ENCODE data around the gene SEZ6.
"Not testable (repeated sequence)": the region's sequence is repeated elsewhere in the genome, so short reads cannot be mapped to it uniquely, and the experiment has no call there.

Gene SEZ6

DNA sequence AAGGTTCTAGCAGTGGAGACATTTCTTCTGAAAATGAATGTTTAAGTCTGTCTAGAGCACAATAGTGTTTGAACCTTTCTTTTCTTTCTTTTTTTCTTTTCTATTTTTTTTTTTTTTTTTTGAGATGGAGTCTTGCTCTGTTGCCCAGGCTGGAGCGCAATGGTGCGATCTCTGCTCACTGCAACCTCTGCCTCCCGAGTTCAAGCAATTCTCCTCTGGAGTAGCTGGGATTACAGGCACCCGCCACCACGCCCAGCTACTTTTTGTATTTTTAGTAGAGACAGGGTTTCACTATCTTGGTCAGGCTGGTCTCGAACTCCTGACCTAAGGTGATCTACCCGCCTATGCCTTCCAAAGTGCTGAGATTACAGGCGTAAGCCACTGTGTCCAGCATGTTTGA, 71.3 kb downstream of the SEZ6 start:
- DNase-seq (ENCODE audit: low read depth): not testable (repeated sequence)

DNA sequence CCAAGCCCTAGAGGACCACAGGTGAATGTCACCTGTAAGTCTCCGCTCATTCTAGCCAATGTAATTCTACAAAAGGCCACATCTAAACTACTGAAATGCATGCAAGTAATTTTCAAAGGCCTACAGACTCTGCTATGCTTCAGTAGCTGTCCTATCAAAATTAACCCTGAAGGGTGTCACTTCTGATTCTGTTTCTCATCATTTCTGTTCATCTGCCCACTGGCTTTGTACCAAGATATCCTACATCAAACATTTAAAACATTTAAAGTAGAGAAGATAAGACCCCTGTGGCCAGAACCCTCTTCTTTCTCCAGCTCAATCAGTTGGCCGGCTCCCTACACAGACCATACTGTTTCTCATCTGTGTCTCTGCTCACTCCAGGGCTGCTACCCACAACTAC, 76.0 kb downstream of the SEZ6 start:
- DNase-seq (ENCODE audit: low read depth): no peak

DNA sequence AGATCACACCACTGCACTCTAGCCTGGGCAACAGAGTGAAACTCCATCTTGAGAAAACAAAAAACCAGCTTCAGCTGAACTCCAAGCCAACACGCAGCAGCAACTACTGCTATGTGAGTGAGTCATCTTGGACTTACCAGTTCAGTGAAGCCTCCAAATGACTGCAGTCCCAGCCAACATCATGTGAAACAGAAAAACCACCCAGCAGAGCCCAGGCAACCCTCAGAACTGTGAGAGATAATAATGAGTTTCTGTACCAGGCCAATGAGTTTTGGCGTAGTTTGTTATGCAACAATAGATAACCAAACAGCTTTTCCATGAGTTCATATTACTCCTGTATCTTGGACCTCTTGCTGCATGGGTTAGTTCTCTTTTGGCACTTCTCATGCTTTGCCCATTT, 77.8 kb downstream of the SEZ6 start:
- DNase-seq (ENCODE audit: low read depth): no peak

DNA sequence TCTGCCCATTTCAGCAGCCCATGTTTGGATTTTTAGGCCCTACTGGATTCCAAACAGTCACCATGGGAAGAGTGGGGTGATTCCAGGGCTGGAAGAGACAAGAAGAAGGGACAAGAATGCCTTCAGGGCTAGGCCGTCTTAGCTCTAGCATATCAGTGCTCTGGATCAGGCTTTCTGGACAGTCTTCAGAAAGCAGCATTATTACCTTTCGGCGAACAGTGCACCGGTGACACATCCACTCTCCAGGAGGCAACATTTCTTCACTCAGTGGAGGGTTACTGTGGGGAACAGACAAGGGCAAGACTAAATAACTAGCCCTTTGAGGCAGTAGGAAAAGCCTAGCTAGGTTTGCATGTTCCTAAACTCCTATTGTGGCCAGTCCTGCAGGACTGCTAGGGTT, 79.0 kb downstream of the SEZ6 start:
- no peak for DNase-seq (ENCODE audit: low read depth)

DNA sequence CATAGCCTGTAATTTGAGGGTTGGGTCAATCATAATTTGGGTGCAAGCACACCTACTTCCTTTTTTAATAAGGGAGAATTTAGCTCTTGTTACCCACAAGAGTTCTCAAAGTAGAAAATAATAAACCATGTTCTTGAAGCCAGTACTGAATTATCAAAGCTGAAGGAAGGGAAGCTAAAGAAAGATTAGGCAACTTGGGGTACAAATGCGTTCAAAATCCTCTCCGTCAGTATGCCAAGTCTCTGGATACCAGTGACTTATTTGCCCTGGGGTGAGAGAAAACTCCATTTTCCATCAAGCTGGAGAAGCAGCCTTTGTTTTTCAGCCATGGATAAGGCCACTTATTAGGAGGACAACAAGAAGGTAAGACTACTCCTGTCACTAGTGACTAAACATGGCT, 79.5 kb downstream of the SEZ6 start:
- DNase-seq (ENCODE audit: low read depth): no peak

DNA sequence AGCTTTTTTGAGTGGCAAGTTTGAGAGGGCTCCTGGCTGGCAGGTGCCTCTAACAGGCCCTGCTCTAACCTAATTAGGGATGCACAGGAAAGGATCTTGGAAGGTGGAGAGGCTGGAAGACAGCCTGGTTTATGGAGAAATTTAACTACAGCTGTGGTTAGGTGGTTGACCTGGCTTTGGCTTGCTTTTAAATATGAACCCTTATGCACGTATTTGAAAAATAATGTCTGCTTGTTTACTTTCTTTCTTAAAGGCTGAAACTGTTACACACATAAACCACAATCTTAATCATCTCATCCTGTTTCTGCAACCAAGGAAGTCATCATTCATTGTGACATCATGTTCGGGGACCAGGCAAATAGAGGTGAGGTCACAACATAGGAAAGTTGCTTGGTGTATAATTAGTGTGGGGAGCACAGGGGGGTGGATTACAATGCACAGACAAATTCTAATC, 79.9 kb downstream of the SEZ6 start:
- DNase-seq (ENCODE audit: low read depth): peak; percentile 20

DNA sequence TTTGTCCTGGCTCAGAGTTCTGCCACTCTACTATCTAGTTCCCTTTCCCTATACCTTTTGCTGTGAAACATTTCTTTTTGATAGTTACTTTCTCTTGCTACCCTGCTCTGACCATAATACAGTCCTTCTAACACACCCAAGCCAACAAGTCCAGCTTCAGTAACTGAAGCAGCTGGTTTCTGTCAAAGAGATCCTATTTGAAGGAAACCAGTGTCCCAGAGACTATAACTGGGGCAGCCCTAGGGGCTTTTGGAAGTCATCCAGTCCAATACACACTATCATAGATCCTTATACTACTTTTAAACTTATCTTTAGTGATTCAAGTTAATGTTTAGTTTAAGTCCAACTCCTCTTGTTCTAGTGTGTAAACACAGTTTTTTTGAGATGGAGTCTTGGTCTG, 85.6 kb downstream of the SEZ6 start:
- no peak for DNase-seq (ENCODE audit: low read depth)

DNA sequence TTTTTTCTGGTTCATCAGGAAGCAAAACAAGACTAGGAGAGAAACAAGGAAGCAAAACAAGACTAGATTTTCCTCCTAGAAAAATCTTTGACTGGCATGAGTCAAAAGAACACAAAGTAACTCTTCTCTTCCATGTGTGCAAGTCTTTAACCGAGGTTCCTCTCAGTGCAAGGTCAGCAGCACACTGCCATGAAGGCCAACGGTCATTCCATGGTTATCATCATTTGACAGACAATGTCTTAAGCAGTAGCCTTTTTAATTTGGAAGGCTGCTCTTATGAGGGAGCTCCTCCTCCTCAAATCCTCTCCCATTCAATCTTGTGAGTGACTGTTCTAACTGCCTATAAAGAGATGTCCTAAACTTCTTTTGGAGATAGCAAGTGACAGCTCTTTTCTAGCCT, 87.5 kb downstream of the SEZ6 start:
- no peak for DNase-seq (ENCODE audit: low read depth)

DNA sequence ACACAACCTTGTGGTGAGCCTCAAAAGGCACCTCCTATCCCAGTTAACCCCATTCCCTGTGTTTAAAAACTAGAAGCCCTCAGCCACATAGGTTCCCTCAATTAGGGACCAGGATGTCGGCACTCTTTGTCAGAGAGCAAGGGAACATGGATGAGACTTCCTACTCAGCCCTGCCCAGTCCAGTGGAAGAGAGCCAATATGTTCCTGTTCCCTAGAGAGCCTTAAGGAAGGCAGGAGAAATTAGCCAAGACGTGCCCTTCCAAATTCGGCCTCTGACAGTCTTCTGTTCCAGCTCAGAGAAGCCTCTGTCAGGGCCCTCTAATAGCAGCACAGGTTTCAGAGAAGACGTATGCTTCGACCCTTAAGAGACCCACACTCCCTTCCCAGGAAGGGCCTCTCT, 88.4 kb downstream of the SEZ6 start:
- no peak for DNase-seq (ENCODE audit: low read depth)

DNA sequence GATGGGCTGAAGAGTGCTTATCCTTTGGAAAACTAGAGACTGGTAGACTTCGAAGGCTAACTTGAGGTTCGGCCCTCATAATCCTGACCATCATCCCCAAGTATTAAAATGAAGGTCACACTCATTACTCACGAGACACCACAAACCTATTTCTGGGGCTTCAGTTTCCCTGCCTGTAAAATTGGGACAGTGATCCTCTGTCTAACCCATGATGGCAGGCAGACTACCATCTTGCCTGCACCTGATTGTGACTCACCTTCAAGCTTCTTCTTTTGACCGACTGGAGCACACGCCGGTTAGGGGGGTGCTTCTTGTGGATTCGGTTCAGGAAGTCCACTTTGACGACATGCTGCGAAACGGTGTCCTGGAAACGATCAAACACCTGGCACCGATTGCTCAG, 88.8 kb downstream of the SEZ6 start:
- DNase-seq (ENCODE audit: low read depth): no peak

DNA sequence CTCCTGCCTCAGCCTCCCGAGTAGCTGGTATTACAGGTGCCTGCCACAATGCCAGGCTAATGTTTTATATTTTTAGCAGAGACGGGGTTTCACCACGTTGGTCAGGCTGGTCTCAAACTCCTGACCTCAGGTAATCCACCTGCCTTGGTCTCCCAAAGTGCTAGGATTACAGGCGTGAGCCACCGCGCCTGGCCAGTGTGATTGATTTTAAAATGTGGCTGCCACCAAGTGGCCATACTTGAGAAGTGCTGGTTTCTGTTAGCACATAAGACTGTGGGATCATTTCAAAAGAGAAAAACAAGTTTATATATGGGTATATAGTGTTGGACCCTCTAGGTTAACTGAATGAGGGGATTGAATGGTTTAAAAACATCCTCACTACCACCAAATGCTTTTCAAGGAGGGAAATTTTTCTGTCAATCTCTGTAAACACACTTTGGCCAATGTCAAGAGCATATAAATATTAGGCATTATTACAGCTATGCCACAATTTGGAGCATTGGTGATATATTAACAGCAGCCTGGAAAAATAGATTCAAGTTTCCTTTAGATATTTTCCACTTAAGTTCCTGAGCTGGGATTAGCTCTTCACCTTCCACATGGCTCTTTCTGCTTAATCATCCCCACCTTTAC, 89.4 kb downstream of the SEZ6 start:
- DNase-seq (ENCODE audit: low read depth): peak; percentile 30

DNA sequence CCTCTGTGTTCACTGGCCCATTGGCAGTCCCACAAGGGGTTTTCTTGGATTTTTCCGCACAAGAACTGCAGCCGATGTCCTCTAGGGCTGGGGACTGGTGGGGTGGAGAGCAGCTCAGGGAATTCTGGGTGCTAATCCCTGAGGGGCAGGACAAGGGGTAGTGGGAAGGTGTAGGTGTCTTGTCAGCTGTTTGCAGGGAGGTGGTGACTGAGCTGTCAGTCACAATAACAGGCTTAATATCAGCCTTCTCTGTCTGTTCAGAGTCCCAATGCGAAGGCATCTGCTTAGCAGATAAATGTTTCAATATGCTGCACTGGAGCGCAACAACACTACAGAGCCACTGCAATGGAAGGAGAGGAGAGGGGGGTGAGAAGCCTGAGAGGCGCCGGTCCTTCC, 92.9 kb downstream of the SEZ6 start:
- no peak for DNase-seq (ENCODE audit: low read depth)

DNA sequence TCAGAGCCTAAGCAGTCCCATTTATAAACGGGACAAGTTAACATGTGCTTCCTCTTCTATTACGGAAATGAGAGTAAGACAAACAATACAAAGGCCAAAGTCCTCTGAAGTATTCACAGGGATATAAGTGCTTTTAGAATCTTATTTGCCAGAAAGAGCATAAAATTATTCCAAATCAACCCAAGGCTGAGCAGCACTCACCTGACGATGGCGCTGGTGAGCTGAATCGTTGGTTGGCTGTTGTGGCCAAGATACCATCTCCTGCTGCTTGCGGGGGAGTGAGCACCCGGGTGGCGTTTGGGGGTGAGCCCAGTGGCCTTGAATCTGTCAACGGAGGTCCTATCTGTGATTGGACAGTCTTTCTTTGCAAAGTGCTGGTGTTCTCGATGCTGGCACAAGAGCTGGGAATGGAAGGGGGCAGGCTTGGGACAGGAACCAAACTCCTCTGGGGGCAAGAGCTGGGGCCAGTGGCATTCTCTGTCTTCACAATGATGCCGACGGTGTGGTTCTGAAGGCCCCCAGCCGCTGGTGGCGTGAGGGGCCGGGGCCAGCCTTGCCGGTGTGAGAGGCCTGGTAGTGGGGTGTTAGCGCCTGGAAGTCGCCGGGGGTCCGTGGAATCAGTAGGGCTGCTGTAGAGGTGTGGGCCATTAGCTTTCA, 93.4 kb downstream of the SEZ6 start:
- DNase-seq (ENCODE audit: low read depth): no peak

DNA sequence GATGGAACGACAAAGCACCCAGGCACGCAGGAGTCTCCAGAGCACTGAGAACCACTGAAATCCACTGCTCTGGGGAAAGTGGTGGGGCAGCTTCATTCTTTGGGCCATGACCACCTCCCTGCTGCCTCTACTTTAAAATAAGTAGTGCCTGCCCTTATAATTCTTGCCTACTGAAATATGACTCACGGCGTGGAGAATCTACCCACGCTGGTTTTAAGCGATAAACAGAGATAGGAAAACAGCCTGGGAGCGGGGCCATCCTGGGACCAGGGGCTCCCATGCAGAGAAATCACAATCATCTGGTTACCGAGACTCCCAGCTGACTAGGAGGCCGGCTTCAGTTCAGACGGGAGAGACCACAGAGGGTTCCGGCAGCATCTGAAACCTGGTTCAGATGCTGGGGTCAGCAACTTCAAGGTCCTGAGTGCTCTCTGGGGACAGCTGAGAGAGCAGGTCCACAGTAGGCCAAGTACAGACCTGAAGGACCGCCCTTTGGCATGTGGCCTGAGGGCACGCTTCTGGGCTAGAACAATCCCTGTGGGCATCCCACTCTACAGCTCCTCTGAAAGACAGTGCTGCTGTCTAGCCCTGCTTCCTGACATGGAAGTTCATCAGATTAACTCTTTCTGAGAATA, 94.3 kb downstream of the SEZ6 start:
- DNase-seq (ENCODE audit: low read depth): no peak

DNA sequence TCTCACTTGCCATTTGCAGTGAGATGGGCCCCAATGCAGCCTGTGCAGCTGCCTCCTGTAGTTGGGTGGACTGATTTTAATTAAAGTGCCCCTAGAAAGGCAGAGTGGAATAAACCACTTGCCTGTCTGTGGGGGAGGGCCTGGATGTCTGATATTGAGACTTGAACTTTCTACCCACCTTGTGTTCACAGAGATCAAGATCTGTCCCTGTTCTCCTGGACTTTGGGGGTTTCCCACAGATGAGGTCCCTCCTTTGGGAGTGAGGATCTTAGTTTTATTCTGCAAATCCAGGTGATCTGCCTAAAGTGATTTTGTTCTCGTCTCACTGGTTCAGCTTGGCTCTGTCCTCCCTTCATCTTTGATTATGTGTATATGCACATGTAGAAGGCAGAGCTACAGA, 95.3 kb downstream of the SEZ6 start:
- no peak for DNase-seq (ENCODE audit: low read depth)

DNA sequence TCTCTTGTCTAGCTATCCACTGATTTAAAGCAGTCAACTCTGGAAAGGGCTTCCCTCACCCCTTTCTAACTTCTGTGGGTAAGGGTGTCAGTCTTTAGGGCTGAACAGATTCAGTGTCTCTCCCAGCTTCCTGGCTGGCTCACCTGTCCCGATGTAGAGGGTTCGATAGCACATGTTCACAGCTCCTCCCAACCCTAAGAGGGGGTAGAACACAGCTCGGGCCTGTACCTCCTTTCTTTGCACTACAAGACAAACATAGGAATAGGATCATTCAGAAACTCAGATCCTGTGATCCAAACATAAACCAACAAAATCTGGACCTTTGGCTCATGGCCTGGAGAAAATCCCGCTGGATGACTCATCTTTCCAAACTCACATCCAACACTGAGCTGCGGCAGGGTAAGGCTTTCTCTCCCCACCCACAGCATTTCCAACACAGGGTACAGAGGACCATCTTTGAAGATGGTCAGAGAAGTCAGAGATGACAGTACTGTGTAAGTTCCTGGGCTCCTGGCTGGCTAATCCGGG, 97.1 kb downstream of the SEZ6 start:
- no peak for DNase-seq (ENCODE audit: low read depth)

DNA sequence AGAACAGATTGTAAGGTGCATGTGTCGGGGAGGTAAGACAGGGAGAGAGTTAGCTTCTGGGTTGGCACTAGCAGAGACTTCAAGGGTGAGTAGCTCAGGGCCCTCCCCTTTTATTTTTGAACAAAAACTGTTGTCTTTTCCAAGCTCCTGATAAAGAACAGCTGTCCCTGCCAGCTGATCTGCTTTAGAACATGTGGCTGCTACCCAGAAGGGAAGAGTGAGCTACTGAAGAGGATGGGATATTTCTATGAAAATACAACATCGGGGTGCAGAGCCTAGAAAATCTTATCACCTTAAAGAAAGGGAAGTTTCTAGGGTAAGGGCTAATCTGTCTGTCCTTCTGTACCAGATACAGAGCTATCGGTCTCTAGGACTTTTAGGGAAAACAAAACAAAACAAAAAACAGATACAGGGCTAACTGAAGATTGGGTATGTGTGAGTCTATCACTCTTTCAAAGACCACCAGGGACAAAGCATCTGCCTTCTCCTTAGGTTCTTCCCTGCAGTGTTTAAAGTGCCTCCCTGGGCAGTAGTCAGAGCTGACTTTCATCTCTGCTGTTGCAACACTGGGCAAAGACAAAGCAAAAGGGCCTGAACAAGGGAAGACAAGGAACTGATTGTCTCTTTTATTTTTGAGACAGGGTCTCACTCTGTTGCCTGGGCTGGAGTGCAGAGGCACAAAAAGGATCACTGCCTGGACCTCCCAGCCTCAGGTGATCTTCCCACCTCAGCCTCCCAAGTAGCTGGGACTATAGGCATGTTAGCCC, 97.9 kb downstream of the SEZ6 start:
- DNase-seq (ENCODE audit: low read depth): no peak

DNA sequence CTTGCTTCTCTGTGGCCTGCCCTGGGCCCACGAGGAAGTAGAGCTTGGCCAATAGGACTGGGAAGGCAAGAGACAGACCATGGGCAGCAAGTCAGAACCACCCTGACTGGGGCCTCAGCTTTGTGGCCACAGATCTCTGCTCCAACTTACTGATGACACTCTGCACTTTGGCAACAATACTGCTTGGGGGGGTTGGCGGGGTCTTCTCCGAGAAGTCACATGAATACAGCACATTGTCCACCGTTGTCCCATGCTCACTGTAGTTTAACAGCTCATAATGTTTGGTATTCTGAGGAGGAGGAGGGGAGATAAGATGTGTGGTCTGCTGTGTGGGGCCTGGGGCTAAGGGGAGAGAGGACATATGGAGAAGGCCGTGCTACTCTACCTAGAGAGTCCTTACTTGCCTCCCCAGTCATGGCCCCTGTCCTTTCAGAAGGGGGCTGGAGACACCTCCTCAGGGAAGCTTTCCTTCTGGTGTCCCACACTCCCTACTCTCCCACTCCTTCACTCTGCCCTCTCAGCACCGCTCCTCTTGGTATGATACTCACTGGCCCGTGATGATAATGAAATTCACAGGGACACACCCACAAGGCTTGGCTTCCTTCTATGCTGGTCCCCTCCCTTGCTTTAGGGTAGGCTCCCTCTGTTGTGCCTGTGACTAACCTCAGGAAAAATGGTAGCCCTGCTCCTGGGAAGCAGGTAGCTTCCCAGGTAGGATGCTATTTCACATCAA, 99.0 kb downstream of the SEZ6 start:
- no peak for DNase-seq (ENCODE audit: low read depth)

DNA sequence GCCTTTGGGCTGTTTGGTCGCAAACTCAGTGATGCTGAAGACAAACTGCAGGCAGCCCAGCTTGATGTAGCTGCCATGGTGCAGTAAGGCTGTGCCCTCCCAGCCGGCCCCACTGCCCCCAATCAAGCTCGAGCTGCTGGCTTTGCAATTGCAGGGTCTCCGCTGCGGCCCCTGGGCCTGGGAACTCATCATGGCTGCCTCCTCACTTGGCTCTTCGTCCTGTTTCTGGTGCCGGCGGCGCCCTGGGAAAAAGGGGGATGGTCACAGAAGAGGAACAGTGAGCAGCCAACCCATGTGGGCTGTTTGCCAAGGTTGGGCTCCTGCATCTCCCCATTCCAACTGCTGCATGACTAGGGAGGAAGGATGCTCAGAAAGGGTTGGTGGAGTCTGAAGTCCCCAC, 99.6 kb downstream of the SEZ6 start:
- DNase-seq (ENCODE audit: low read depth): no peak

Measured in activated T-cell treated with anti-CD3 and anti-CD28 coated beads for 1 hour (primary cell).